OCI-M1 (cell line): ENCODE measurements around the gene FOXB1.

Source experiments
- DNase-seq: peaks from one replicate; lab custom pipeline; 2025; lab: John Stamatoyannopoulos, UW

Gene FOXB1

DNA sequence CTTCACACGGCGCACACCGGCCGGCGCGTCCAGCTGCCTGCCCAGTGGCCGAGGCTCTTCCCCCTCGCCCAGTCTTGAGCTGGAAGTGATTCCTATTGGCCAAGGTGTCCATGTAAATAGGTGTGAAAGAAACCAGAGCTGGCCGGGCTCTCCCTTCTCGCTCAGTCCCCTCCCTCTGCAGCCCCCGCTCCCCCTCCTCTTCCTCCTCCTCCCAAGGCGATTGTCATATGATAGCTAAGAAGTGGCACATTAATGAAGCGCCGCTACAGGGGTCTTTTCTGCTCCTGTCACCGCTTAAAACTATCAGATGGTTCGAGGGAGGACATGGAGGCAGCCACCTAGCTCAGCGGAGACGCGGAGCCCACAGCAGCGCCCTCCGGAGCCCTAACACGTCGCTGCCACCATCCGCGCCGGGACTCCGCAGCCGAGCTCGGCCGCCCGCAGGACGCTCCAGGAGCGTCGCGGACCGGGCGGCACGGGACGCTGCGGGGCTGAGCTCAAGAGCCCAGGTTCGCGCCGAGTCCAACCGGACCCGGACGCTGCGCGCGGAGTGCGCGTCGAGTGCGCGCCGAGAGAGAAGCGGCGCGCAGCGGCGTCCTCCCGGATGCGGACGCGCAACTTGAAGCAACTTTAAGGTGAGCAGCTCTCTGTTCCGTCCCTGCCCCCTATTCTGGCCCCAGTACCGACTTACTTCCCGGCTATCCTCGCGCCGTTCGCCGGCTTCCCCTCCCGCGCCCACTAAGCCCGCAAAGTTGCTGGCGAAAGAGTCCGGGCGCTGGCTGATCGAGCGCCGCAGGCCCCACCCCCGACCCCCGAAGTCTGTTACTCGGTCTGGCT, at the start of gene FOXB1:
FOXB1 (plus strand) TSS at position 303 of the 837 bp plus-strand sequence. CDS start 653 bp downstream, outside the sequence.
- DNase-seq: no peak

DNA sequence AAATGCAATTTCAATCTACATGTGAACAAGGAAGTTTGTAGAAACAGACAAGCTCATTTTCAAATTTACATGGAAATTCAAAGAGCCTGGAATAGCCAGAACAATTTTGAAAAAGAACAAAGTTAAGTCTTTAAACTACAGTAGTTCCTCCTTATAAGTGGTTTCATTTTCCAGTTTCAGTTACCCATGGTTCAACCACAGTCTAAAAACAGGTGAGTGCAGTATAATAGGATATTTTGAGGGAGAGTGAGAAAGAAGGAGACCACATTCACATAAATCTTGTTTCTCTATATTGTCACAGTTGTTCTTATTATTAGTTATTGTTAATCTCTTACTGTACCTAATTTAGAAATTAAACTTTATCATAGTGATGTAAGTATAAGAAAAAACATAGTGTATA, 45.8 kb upstream of the FOXB1 start:
- DNase-seq: peak; percentile 22

DNA sequence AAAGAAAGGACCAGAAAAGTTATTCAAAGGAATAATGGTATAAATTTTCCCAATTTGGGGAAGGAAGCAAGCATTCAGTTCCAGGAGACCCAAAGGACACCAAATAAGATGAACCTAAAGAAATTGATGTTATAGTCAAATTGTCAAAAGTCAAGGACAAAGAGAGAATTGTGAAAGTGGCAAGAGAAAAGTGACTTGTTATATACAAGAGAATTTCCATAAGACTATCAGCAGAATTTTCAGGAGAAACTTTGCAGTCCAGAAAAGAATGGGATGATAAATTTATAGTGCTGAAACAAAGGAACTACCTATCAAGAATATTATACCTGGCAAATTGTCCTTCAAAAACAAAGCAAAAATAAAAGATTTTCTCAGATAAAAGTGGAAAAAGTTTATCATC, 43.8 kb upstream of the FOXB1 start:
- no peak for DNase-seq

DNA sequence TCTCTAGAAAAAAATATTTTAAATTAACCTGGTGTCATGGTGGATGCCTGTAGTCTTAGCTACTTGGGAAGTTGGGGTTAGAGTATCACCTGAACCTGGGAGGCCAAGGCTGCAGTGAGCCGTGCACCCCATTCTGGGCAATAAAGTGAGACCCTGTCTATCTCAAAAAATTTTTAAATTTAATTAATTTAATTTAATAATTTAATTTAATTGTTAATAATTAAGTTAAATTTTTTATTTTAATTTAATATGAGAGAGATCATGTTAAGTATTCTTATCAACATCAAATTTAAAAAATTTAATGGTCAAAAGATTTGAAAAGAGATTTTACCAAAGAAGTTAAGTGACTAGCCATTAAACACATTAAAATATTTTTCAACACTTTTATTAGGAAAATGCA, 40.8 kb upstream of the FOXB1 start:
- no peak for DNase-seq

DNA sequence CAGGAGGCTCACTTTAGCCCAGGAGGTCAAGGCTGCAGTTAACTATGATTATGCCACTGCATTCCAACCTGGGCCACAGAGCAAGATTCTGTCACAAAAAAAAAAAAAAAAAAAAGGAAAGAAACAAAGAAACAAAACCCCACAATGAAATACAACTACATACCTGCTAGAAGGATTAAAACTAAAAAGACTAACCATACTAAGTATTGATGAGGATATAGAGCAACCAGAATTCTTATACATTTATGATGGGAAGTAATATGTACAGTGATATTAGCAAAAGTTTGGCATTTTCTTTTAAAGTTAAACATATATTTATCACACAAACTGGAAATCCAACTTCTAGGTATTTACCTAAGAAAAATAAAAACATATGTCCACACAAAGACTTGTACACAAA, 40.2 kb upstream of the FOXB1 start:
- no peak for DNase-seq

DNA sequence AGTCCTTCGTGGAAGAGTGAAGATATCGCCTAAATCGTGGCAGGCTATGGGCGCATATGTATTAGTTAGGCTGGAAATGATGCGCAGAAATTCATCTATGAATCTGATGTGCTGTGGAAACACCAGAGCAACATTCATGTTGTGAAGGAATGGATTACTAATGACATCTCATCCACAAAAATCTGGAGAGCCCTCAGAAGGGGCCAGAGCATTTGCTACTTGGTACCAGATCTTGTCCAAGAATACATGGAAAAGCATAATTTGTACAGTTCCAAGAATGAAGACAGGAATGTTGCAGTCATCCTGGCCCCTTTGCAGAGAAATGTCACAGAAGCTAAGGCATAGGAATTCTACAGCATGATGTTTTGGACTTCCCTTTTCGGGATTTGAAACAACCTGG, 38.4 kb upstream of the FOXB1 start:
- no peak for DNase-seq

DNA sequence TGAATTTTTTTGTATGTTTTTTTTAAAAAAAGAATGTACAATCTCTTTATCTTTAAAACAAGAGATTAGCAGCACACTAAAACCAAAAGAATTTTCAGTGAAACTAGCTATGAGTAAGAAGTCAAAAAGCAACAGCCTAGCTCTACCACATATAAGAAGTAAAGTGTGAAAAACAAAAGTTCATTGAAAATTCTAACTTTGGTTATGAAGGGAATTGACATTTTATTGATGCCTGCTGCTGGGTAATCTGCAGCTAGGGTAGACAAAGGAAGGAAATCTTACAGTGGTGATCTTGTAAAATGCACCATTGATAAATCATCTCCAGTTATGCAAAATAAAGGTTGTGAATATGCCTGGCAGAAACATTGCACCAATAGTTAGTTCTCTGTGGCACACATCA, 37.8 kb upstream of the FOXB1 start:
- DNase-seq: no peak

DNA sequence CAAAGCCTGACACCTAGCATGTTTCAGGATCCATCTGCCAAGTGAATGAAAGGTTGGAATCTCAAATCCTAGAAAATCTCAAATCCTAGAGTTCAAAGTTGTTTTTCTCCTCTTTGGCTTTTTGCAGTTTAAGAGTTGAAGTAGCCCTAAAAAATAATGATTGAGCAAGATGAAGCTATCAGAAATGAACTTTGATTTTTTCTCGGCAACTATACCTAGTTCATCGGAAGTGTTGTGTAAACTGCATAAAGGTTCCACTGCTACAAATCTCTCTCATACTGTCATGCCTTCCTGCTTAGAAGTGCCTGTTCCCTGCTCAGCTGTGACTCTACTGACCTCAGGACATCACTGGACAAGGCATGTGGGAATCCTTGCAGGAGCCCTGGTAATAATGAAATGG, 35.8 kb upstream of the FOXB1 start:
- no peak for DNase-seq

DNA sequence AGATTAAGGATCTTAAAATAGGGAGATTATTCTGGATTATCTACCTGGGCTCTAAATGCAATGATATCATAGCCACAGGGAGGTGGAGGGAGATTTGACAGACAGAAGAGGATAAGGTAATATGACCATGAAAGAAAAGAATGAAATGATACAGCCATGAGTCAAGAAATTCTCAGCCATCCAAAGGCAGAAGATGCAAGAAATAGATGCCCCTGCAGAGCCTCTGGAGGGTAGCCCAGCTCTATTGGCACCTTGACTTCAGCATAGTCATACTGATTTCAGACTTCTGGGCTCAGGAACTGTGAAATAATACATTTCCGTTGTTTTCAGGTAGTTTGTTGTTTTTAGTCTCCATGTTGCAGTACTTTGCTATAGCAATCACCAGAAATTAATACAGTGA, 31.9 kb upstream of the FOXB1 start:
- DNase-seq: no peak

DNA sequence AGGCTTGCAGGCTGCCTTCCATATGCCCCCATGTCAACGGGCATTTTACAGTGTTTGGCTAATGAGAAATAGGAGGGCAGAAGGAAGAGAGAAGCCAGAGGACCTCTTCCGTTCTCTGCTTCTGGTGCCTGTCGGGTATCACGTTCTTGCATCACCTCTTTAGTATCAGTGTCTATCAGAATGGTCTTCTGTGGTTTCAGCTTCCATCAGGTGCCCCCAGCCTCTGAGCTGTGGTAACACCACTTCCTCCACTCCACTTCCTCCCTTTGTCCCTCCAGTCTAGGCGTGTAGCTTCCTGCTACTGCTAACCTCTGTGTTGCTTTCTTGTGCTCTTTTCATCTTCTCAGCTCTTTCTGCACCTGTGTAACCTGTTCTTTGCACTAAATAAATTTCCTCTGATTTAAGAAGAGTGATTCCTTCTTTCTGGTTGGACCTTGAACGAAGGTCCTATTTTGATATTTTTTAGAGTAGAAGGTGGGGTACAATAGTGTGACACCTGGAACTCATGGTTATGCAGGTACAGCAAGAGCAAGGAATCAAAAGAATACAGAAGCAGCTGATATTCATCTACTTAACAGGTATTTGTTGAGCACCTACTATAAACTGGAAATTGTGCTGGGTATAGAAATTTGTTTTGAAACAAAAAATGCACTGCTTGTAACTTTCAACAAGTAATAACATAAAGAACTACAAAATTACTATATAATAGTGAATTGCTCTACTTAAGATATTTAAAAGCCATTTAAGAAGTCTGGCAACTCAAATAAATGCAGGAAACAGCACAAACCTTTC, 27.4 kb upstream of the FOXB1 start:
- DNase-seq: peak; percentile 89

DNA sequence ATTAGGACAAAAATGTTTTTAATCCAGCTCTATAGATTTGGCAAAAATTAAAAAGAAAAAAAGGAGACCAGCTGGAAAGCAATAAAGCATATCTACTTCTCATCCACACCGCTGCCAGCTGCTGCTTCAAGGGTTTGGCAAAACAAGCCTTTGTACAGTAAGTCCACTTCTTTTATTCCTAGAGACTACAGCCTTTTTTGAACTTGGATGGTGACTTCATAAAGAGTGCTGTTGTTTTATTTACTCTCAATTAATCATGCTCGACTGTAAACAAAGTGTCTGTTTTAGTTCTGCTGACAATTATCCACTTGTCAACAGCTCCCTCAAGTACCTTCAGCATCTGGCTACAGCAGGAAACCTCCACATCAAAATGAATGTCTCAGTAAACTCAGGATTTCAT, 12.3 kb upstream of the FOXB1 start:
- DNase-seq: no peak

DNA sequence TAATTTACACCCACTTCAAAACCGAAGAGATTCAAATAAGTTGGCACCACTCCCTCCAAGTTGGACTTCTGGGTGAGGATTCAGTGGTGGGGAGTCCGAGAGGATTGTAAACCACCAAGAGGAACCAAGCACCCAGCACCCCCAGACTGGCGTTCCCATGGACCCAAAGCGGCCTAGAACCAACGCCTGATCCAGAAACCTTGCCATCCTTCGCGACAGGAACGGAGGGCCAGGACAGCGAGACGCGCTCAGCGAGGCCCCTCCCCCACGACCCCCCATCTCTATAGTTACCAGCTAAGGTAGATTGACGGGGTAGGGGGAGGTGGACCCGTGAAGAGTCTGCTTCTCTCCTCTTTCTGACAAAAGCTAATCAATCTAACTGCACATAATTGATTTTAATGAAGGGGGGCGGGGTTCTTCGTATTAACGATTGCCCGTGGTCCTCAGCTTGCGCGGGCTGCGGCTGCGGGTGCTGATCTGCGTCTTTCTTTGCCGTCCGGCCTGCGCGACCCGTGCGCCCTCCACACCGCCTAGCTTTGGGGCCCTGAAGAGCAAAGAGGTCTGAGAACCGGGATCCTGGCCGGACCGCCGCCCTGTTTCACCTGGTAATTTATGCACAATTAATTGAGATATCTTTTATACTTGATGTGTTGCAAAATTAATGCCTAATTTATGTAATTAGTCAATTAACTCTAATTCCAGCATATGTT, 10.9 kb upstream of the FOXB1 start:
- no peak for DNase-seq

DNA sequence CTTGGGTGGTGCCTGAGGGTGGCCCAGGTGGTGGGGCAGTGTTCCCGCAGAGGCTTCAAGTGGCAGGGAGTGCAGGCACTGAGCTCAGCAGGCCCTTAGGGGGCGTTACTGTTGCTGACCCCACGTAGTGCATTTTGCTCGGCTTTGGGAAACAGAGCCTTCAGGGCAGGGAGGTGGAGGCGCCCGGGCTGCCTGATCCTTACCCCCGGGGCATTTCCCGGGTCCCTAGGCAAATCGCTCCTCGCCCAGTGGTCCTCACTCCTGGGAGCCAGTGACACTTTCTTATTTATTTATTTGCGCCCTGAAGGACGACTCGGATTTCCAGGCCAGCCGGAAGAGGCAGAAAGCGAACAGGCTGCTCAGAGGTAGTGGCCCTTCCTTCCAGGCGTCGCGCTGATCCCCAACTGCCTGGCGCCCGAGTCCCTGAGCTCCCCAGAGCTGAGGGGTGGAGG, 10.1 kb upstream of the FOXB1 start:
- DNase-seq: peak; percentile 55

DNA sequence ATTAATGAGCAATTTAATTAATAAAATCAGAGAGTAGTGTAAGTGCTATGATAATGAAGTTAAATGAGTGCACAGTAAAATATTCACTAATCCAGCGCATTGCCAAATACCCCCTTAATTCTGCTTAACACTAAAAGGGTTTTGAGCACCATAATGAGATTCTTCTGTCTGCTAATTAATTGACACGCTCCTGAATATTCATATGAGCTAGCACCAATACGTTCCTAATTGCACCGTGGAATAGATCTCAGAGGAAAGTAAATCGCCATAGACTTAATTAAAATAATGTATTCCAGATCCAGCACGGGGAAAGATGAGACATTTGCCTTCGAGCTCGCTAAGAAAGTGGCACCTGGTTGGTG, 9.6 kb upstream of the FOXB1 start:
- DNase-seq: no peak

DNA sequence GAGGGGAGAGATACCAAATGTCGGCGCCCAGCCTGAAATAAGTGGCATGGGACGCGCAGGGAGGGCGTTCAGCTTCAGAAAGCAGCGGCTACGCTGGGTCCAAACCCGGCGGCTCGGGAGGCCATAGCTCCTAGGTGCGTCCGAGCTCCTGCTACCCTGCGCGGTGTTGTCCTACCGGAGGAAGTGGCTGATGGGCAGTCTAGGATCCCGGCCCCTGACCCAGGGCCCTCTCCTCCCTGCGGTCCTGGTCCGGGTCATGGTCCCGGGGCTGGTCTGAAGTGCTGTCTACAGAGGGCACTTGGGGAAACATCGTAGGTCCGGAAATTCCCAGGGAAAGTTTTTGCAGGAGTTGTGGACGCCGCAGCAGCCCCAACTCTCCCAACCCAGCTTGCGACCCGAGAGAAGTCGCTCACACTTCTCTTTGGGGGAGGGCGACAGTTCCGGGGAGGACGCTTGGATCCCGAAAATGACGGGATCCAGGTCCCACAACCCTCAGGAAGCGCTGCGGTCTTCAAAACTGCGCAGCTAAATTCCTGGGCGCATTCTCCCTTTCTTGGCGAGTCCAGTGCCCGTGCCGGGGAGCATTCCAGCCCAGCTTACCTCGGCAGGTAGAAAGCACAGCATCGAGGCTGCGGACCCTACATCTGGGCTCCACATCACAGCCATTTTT, 9.1 kb upstream of the FOXB1 start:
- no peak for DNase-seq

DNA sequence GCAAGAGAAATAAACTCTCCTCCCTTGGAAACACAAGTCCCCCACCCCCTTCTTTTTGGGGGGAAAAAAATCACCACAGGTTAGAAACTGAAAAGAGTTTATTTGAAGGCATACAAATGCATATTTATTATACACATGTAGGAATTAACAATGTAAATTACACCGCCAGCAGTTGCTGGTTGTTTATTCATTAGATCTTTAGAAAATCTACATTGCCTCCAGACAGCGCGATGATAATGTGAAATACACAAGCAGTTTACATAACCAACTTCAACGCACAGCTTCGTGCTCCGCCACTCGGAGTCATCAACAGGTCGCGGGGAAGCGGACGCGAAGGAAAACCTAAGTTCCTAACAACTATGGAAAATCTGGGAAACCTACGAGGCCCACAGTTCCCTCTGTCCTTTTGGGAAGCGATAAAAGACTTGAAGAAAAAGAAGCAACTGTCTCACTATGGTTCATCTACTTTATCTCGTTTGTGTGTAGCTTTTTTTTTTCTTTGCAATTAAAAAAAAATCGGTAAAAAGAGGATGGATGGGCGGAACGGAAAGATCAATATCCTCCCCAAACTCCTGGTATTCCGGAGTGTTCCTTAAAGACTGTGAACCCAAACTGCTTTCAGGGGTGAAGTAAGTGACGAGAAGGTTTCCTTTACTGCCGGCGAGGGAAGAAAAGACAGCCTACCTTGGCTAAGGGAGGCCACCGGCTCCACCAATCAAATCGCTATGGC, 8.4 kb upstream of the FOXB1 start:
- DNase-seq: no peak

DNA sequence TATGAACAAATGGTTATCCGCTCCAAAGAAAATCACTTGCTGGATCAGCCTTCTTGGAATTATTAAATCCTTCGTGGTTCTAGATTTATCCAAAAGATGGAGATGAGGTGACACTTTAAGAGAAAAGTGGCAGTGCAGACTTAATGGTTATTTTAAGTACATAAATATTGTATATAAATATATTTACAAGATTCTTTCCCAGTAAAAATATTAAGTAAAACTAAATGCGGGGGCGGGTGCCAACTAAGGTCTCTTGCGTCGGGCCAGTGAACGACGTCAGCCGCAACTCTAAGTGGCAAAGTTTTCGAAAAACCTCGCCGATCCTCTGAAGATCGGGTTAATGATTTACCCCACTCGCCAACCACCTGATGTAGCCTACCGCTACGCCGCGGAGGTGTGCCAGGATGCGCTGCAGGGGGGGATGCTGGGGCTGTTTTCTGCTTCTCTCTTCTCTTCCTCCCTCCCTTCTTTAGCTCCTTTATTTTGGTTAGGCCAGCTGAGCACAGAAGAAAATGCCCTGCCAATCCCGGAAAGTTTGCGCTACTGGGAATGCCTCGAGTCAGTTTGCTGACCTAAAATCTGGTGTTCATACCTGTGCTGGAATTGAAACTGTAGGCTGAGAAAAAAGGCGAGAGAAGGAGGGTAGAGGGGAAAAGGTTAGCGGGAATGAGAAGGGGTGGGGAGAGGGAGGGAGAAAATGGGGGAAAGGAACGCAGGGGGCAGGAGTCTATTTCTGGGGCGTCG, 7.6 kb upstream of the FOXB1 start:
- no peak for DNase-seq

DNA sequence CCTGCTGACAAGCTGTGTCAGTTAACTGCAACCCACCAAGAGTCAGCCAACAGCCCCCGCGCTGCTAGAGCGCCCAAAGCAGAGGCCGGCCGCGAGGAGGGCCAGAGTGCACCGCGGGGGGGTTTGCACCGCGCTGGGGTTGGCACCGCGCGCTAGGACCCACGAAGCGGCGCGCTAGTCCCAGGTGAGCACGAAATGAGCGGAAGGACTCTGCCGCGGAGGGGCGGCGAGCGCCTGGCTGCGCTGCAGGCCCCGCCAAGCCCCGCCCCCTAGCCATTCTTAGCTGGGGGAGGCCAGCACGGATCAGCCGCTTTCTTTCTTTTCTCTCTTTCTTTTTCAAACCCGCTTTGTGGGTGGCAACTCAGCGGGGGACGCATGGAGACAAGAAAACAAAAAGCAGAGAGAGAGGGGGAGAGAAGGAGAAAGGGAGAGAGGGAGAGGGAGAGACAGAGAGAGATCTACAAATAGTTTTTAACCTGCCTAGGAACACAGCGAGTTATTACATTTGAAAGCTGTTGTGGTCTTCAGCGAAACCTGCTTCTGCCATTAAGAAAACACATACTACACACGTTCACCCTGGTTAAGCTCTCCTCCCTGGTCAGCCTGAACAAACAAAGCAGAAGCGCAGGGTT, 6.9 kb upstream of the FOXB1 start:
- peak; percentile 80 for DNase-seq

DNA sequence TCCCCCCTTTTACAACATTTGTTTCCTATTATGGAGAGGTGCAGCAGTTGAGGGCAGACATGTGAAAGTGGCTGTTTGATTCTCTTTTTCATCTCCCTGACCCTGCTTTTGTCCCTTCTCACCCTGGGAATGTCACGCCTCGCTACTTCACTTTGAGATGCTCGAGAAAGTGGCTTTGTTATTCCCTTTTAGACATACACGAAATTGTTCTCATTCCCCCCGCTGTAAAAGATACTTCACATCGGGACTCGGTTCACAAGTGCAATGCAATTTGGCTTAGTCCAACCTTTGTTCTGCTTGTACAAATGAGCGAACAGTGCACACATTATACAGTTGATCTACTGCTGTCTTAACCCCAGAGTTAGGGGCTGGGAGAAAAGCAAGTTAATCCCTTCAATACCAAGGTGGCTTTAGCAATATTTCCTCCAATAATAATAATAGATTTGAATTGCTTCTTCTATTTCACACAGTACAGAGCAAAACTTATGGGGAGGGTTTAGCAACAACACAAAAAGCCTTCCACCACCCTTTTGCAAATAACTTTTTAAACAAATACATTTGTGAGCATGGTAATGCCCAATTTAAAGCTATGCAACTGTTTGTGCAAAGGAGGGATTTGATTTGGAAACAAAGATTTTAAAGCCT, 5.7 kb upstream of the FOXB1 start:
- DNase-seq: no peak
